ENCODE results near the gene LRPPRC. TPM values are rescaled to one million over a fixed set of nuclear protein-coding genes. Genes with fewer than 3 reads are reported as not detected.
A peak's percentile ranks its signal among the peaks of the same experiment; 100 is the strongest.

LRPPRC gene
- total RNA-seq, 6 experiments from 2014 or later, result 39.6 to 53.8 (median 45.5) TPM

DNA sequence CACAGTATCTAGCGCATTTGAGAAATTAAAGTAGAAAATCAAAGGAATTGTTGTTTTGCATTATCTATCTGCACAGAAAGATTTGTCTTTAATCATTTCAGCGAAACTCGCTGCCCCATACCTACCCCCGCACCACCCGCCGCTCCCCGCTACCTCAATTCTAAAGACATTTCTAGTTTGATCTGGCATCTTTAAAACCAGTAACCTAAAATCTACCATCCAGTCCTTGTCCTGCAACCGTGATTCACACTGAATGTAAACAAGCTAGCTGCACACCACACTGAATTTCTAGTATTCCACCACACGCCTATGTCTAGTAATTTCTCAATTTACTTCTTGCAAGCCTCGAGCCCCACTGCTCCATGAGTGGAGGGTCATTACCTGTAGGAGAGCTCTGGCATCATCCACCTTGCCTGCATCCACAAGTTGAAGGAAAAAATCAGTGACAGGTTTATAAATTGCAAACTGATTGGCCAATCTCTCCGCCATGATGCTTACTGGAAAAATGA, 96.9 kb downstream of the LRPPRC start:
- Histone ChIP-seq H3K9me3 (no peaks in the 10 kb centered on the region), H3K4me1 (peaks cover 0 to 12% (median 3%) of the 10 kb centered on the region in 4 donors), H3K4me3 (no peak overlapping the region), H3K36me3 (peaks cover 0 to 14% (median 4%) of the 10 kb centered on the region in 4 donors), H3K27me3 (no peaks in the 10 kb centered on the region), H3K27ac (peak overlapping the region in 1 of 3 donors; percentile 13)
- no peak for TF ChIP-seq POLR2A (IDR thresholded peaks at IDR 0.05)
- TF ChIP-seq, protein P1, sequence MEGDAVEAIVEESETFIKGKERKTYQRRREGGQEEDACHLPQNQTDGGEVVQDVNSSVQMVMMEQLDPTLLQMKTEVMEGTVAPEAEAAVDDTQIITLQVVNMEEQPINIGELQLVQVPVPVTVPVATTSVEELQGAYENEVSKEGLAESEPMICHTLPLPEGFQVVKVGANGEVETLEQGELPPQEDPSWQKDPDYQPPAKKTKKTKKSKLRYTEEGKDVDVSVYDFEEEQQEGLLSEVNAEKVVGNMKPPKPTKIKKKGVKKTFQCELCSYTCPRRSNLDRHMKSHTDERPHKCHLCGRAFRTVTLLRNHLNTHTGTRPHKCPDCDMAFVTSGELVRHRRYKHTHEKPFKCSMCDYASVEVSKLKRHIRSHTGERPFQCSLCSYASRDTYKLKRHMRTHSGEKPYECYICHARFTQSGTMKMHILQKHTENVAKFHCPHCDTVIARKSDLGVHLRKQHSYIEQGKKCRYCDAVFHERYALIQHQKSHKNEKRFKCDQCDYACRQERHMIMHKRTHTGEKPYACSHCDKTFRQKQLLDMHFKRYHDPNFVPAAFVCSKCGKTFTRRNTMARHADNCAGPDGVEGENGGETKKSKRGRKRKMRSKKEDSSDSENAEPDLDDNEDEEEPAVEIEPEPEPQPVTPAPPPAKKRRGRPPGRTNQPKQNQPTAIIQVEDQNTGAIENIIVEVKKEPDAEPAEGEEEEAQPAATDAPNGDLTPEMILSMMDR (IDR thresholded peaks at IDR 0.05), result no peak
- intact Hi-C loops (cut with DNase I), result no loop called here
- DNase-seq, result no peak
- WGBS (ENCODE audit: insufficient coverage, low coverage, low lambda C conversion rate, missing lambda C conversion rate), result 82% methylated on average over 11 of the region's 11 CpGs
- peak in 2 of 4 donors; percentile 30 to 46 for ATAC-seq

DNA sequence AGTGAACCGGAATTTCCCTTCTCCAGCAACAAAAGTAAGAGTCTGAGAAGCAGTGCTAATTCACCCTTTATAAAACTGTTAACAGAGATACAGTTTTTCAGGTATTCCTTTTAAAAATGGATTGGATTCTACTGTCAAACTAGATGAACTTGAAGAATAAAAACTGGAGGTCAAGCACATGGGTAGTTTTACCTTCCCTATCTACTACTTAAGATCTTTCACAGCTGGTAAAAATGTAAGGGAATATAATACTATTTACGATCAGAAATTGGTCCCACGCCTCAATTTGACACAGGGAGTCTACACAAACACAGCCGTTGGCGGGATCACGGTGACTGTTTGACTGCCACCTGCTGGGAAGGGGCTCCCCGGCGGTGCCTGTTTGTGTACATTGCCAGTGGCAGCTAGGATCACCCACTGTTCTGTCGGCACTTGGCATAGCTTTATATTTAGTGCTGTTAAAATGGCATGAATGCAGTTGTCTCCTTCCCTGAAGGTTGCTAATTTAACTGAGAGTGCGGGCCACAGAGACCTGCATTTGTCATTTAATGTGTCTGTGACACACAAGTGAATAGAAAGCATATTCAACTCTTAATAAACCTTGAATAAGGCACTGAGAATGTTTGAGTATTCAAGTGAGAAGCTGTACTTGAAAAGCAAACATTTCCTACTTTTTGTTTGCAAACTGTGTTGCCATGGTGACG, 97.5 kb downstream of the LRPPRC start:
- intact Hi-C loops (cut with DNase I), result no loop called here
- DNase-seq (peak; percentile 61 to 65 (median 64)), ATAC-seq (peak; percentile 94 to 98 (median 96))
- Histone ChIP-seq H3K4me3 (no peak overlapping the region), H3K27ac (peak overlapping the region in 1 of 3 donors; percentile 13), H3K27me3 (no peaks in the 10 kb centered on the region), H3K4me1 (peaks cover 0 to 16% (median 3%) of the 10 kb centered on the region in 4 donors), H3K9me3 (no peaks in the 10 kb centered on the region), H3K36me3 (peaks cover 0 to 20% (median 3%) of the 10 kb centered on the region in 4 donors)
- 30% methylated on average over 11 of the region's 11 CpGs for WGBS (ENCODE audit: insufficient coverage, low coverage, low lambda C conversion rate, missing lambda C conversion rate)
- no peak for TF ChIP-seq POLR2A (IDR thresholded peaks at IDR 0.05)
- TF ChIP-seq, protein P1 (IDR thresholded peaks at IDR 0.05), result peak; percentile 29 to 69 (median 53)

DNA sequence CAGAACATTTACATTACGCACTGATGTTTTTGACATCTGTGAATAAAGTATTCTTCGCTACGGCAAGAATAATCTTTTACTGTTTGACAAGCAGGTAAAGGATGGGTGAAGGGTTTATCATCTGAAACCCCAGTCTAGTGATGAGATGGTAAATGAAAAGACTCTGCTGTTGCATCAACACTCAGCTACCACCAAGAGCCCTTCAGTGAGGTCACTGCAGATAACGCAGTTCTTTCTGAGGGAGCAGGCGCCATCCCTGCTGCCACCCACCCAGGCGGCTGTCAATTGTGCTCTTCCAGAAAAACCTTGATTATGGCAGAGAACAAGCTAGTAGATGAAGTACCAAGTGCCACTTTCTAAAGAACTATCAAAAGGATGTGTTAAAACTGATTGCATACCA, 98.3 kb downstream of the LRPPRC start:
- H3K36me3 ChIP-seq, result peaks cover 0 to 28% (median 3%) of the 10 kb centered on the region in 4 donors
- H3K27ac ChIP-seq, result no peak overlapping the region
- ATAC-seq, result no peak
- TF ChIP-seq POLR2A (IDR thresholded peaks at IDR 0.05), result no peak
- TF ChIP-seq, protein P1 (IDR thresholded peaks at IDR 0.05), result no peak
- DNase-seq, result no peak
- intact Hi-C loops (cut with DNase I), result no loop called here
- H3K4me3 ChIP-seq, result no peak overlapping the region
- no peaks in the 10 kb centered on the region for H3K9me3 ChIP-seq
- H3K4me1 ChIP-seq, result peaks cover 0 to 16% (median 3%) of the 10 kb centered on the region in 4 donors
- no peaks in the 10 kb centered on the region for H3K27me3 ChIP-seq
- 93% methylated on average over 5 of the region's 6 CpGs for WGBS (ENCODE audit: insufficient coverage, low coverage, low lambda C conversion rate, missing lambda C conversion rate)

DNA sequence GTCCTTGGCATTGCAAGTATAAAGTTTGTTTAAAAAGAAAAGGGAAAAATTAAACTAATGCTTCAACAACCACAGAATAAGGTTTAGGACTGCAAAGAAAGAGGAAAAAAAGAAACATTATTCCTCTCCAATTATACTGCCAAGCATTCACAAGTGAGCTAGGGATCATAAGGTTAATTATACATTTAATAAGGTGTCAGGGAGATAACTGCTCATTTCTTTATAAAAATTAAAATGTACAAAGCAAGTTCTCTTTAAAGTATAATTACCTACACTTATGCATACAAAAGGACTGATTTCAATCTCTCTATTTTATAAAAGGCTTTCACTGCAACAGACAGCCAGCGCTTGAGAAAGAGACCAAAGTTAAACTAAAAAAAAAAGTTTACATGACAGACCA, 98.9 kb downstream of the LRPPRC start:
- ATAC-seq (no peak), DNase-seq (no peak)
- Histone ChIP-seq H3K27ac (no peak overlapping the region), H3K36me3 (peaks cover 0 to 28% (median 4%) of the 10 kb centered on the region in 4 donors), H3K4me1 (peaks cover 0 to 16% (median 3%) of the 10 kb centered on the region in 4 donors), H3K4me3 (no peak overlapping the region), H3K9me3 (no peaks in the 10 kb centered on the region), H3K27me3 (no peaks in the 10 kb centered on the region)
- intact Hi-C loops (cut with DNase I), result no loop called here
- 79% methylated on average over 1 of the region's 1 CpG for WGBS (ENCODE audit: insufficient coverage, low coverage, low lambda C conversion rate, missing lambda C conversion rate)
- TF ChIP-seq POLR2A (IDR thresholded peaks at IDR 0.05), result no peak
- TF ChIP-seq, protein P1 (IDR thresholded peaks at IDR 0.05), result no peak

Data from right lobe of liver (tissue), 6 donors.